NB4 (cell line): ENCODE data around the gene ZBTB22.

Source experiments
- DNase-seq: peaks from one replicate; pipeline ENCODE4 v3.0.0; 2010; ENCODE audit warnings: low read depth
- H3K4me3 ChIP-seq: one replicate; pipeline ENCODE4 v1.5.1; 2011; ENCODE audit warnings: mild to moderate bottlenecking, low read depth, low read length, moderate library complexity
- MYC ChIP-seq: IDR thresholded peaks from 2 replicates; pipeline ENCODE4 v1.6.1; 2011; ENCODE audit warnings: low read depth, low read length
- POLR2A ChIP-seq: IDR thresholded peaks from 2 replicates; pipeline ENCODE4 v1.6.1; 2011; ENCODE audit warnings: mild to moderate bottlenecking; ENCODE audit not compliant: insufficient read length; ENCODE audit errors: extremely low read depth
- TF ChIP-seq, protein P1 (sequence below): IDR thresholded peaks from 2 replicates; pipeline ENCODE4 v1.6.1; 2011; ENCODE audit warnings: low read depth, low read length
- TF ChIP-seq, protein P2 (sequence below): IDR thresholded peaks from one replicate; pipeline ENCODE4 v1.5.1; 2012; ENCODE audit warnings: low read depth, low read length

ZBTB22 gene

DNA sequence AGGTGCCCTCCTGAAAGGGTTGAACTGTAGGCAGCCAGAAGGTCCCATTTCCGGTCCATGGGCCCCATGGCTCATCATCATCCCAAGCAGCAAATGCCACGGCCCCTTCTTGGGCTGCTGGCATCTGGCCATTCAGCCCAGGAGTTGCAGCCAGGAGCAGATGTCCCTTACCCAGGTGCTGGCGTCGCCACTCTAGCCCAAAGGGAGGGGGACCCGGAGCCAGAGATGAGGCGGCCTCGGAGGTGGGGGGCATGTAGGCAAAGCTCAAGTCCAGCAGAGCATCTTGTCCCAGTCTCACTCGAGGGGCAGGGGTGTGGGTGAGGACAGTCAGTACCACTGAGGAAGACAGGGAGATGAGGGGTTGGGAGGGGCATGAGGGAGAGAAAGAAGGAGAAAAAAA lies 12.5 kb downstream of the ZBTB22 start:
- DNase-seq: no peak
- H3K4me3 ChIP-seq: no peak overlapping the region
- no peak for TF ChIP-seq MYC
- TF ChIP-seq, protein P1, sequence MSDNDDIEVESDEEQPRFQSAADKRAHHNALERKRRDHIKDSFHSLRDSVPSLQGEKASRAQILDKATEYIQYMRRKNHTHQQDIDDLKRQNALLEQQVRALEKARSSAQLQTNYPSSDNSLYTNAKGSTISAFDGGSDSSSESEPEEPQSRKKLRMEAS: no peak
- TF ChIP-seq, protein P2, sequence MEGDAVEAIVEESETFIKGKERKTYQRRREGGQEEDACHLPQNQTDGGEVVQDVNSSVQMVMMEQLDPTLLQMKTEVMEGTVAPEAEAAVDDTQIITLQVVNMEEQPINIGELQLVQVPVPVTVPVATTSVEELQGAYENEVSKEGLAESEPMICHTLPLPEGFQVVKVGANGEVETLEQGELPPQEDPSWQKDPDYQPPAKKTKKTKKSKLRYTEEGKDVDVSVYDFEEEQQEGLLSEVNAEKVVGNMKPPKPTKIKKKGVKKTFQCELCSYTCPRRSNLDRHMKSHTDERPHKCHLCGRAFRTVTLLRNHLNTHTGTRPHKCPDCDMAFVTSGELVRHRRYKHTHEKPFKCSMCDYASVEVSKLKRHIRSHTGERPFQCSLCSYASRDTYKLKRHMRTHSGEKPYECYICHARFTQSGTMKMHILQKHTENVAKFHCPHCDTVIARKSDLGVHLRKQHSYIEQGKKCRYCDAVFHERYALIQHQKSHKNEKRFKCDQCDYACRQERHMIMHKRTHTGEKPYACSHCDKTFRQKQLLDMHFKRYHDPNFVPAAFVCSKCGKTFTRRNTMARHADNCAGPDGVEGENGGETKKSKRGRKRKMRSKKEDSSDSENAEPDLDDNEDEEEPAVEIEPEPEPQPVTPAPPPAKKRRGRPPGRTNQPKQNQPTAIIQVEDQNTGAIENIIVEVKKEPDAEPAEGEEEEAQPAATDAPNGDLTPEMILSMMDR: no peak
- no peak for TF ChIP-seq POLR2A

DNA sequence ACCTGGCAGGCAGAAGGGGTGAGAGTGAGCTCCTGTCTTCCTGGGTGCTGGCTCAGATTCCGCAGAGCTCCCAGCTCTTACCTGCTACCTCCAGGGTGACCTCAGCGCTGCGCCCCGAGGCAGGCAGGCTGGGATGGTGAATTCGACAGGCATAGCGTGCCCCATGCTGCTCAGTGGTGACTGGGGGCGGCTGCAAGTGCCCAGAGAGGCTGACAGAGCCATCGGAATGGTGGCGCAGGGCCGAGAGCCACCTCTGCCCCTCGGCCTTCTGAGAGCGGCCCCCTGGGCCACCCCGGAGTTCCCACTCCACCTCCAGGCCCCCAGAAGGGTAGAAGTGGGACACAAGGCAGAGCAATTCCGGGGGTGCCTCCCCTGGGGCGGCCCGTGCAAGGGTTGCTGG lies 13.3 kb downstream of the ZBTB22 start:
- no peak overlapping the region for H3K4me3 ChIP-seq
- no peak for DNase-seq
- TF ChIP-seq MYC (no peak), POLR2A (no peak)
- TF ChIP-seq, protein P1: no peak
- TF ChIP-seq, protein P2: no peak

DNA sequence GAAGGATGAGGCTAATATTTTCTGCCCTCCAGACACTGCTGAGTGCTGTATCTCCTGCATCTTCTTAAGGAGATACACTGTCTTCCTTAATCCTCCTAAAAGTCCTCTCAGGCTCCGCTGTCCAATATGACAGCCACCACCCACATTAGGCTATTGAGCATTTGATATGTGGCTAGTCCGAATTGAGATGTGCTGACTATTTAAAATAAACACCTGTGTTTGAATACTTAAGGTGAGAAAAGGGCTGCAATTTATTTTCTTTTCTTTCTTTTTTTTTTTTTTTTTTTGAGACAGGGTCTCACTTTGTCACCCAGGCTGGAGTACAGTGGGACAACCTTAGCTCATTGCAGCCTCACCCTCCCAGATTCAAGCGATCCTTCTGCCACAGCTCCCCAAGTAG lies 15.7 kb downstream of the ZBTB22 start:
- no peak overlapping the region for H3K4me3 ChIP-seq
- no peak for DNase-seq
- TF ChIP-seq, protein P2: no peak
- TF ChIP-seq, protein P1: no peak
- TF ChIP-seq MYC (no peak), POLR2A (no peak)

DNA sequence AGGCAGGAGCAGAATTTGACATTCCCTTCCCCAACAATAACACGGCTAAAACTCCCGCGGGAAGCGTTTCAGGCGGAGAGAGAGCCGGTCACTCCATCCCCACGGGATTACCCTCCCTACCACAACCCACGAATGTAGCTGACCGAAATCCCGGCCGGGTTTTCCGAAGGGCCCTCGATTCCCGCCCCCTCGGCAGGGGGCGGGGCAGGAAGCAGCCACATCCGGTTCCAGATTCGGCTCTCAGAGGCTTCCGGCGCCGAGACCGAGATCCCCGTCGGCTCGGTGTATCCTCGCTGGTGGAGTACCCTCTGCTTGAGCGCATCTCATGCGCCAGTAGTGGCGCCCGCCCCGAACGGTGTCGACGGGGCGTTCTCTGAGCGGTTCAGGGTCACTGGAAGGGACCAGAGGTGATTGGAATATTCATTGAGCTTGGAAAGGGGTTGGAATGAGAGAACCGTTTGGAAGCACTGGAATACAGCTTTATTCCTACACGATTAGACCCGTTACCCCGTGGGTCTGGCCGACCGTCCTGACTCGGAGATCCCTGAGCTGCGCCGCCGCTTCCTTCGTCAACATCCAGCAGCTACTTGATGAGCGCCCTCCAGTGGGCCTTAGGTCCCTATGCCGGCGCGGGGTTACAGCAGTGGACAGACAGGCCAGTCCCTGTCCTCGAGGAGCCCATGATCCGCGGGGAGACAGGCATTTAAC lies 18.2 kb downstream of the ZBTB22 start:
- TF ChIP-seq, protein P2: peak; percentile 74
- TF ChIP-seq MYC (peak; percentile 37; the same call in 1 of the 2 replicates), POLR2A (peak; percentile 86)
- TF ChIP-seq, protein P1: peak; percentile 39; the same call in 1 of the 2 replicates
- H3K4me3 ChIP-seq: peak overlapping the region; percentile 83
- peak; percentile 97 for DNase-seq

DNA sequence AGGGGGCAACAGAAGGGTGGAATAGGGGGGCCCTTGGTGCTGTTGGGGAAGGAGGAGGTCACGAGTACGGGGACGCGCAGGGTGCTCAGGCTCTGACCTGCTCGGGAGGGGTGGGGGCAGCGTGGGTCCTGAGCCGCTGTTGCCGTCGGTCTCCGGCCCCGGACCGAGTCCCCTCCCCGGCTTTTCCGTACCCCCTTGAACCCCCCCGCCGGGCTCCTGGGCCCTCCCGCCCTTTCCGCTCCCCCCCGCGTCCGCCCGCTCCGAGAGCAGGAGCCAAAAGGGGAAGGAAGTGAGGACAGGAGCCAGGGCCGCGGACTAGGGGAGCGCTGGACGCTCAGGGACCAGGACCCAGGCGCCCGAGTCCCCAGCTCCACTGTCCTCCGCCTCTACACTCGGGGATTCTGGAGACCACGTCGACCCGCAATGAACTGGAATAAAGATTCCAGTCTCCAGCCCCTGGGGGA lies 18.7 kb downstream of the ZBTB22 start, which contains the start of gene RGL2:
TSS of gene RGL2 (minus strand) at position 170 of the 464 bp plus-strand sequence. CDS start 332 bp downstream, outside the sequence.
- peak within 1 kb of the TSS; percentile 83 for H3K4me3 ChIP-seq
- DNase-seq: peak; percentile 92
- peak; percentile 16 for TF ChIP-seq POLR2A
- TF ChIP-seq, protein P1: 0 out of 2 replicates have a peak, but pooled peaks have one; percentile 11
- TF ChIP-seq, protein P2: no peak
- 0 out of 2 replicates have a peak, but pooled peaks have one; percentile 34 for TF ChIP-seq MYC
